Motor neuron (in vitro differentiated cells): ENCODE data around the gene MOB3B. TPM values are rescaled to one million over a fixed set of nuclear protein-coding genes. Genes with fewer than 3 reads are reported as not detected.

Experiments
- ATAC-seq, 8 experiments: fragments of 200-7000 bp; cut with Tn5 transposase; replicated peaks in 6 of 8; 2 replicates each; pipeline ENCODE4 v1.8.0; 2021; ENCODE audit warnings: mild to moderate bottlenecking in 8 of 8, moderate library complexity in 8 of 8
- H3K27ac ChIP-seq, 2 donors: fragments of 250-450 bp; sonication (Bioruptor Pico); 2 replicates each; pipeline ENCODE4 v1.9.0; 2021; ENCODE audit warnings: antibody characterized with exemption in 2 of 2, mild to moderate bottlenecking in 2 of 2, moderate library complexity in 1 of 2
- H3K4me1 ChIP-seq, 2 donors: fragments of 250-450 bp; sonication (Bioruptor Pico); replicated peaks in 1 of 2; 2 replicates each; pipeline ENCODE4 v1.6.1; 2021; ENCODE audit warnings: antibody characterized with exemption in 2 of 2, mild to moderate bottlenecking in 2 of 2, moderate library complexity in 1 of 2
- H3K4me3 ChIP-seq, 5 donors: fragments of 250-450 bp; sonication (Bioruptor Pico); 2 replicates each; pipeline ENCODE4 v1.9.0; 2021; ENCODE audit warnings: antibody characterized with exemption in 5 of 5, mild to moderate bottlenecking in 5 of 5, moderate library complexity in 4 of 5
- WGBS, 10 experiments: fragments of 450-650 bp; shearing (Covaris generic); methylation state at CpG; one replicate each; pipeline ENCODE4 v1.0.0; 2022; 5-methylcytosine and 5-hydroxymethylcytosine counted together
- in situ Hi-C, 9 experiments: fragments of 400-800 bp; cut with MboI; loops; one replicate each; pipeline ENCODE4 v1.15.0; 2021; ENCODE audit warnings: low sequenced_read_pairs in 9 of 9, low pct_unique_long_range_greater_than_20kb in 2 of 9; ENCODE audit not compliant: unreplicated experiment in 9 of 9
- total RNA-seq, 8 experiments: library from RNA; unstranded; fragments of 300-600 nt; gene quantifications; 2 replicates each; pipeline versions ENCODE4 v1.2.3 to v1.2.4, GENCODE V29; 2022

Gene MOB3B
- total RNA-seq, 8 experiments from 2014 or later = 3.7 to 13.4 (median 5.2) TPM

GRCh38 chr9:27382975-27383374 lies 146.6 kb downstream of the MOB3B start:
- in situ Hi-C loops = no loop called here
- H3K4me3 ChIP-seq = no peak overlapping the region
- peaks cover 18 to 19% of the 10 kb centered on the region in 2 donors for H3K4me1 ChIP-seq
- ATAC-seq = peak in 3 of 8 experiments; percentile 16 to 83 (median 78)
- WGBS, 10 experiments = 40 to 100% (median 82%) methylated on average over 1 to 2 of the region's 2 CpGs; no CpG with 5 or more reads in 2 of the 10 experiments
- no peak overlapping the region for H3K27ac ChIP-seq

GRCh38 chr9:27382308-27382707 lies 147.3 kb downstream of the MOB3B start:
- in situ Hi-C loops = no loop called here
- WGBS, 10 experiments = 50 to 100% (median 67%) methylated on average over 1 to 3 of the region's 4 CpGs; no CpG with 5 or more reads in 5 of the 10 experiments
- Histone ChIP-seq H3K4me1 (peaks cover 12 to 13% of the 10 kb centered on the region in 2 donors), H3K27ac (no peak overlapping the region), H3K4me3 (no peak overlapping the region)
- ATAC-seq = no peak

GRCh38 chr9:27379311-27380251 lies 150.0 kb downstream of the MOB3B start:
- ATAC-seq = no peak
- H3K4me3 ChIP-seq = no peak overlapping the region
- H3K27ac ChIP-seq = no peak overlapping the region
- 33 to 100% (median 88%) methylated on average over 1 to 8 of the region's 8 CpGs; no CpG with 5 or more reads in 1 of the 10 experiments for WGBS, 10 experiments
- no peaks in the 10 kb centered on the region for H3K4me1 ChIP-seq
- in situ Hi-C loops = no loop called here

GRCh38 chr9:27377811-27378456 lies 151.7 kb downstream of the MOB3B start:
- H3K4me3 ChIP-seq = no peak overlapping the region
- in situ Hi-C loops = no loop called here
- no peak overlapping the region for H3K27ac ChIP-seq
- 20 to 100% (median 86%) methylated on average over 1 of the region's 1 CpG; no CpG with 5 or more reads in 5 of the 10 experiments for WGBS, 10 experiments
- ATAC-seq = peak in 4 of 8 experiments; percentile 24 to 65 (median 62)
- no peaks in the 10 kb centered on the region for H3K4me1 ChIP-seq

GRCh38 chr9:27377147-27377807 lies 152.3 kb downstream of the MOB3B start:
- no peak overlapping the region for H3K27ac ChIP-seq
- 57 to 100% (median 61%) methylated on average over 1 to 8 of the region's 8 CpGs; no CpG with 5 or more reads in 1 of the 10 experiments for WGBS, 10 experiments

GRCh38 chr9:27373851-27374250 lies 155.8 kb downstream of the MOB3B start:
- no peak for ATAC-seq

More at GRCh38 chr9:27377147-27377807, 152.3 kb downstream of the MOB3B start:
- H3K4me1 ChIP-seq = no peaks in the 10 kb centered on the region
- peak in 5 of 8 experiments; percentile 64 to 83 (median 74) for ATAC-seq
- H3K4me3 ChIP-seq = no peak overlapping the region
- in situ Hi-C loops = no loop called here

GRCh38 chr9:27372615-27373014 lies 157.0 kb downstream of the MOB3B start:
- Histone ChIP-seq H3K27ac (no peak overlapping the region), H3K4me3 (no peak overlapping the region), H3K4me1 (peaks cover 13 to 15% of the 10 kb centered on the region in 2 donors)
- in situ Hi-C loops = no loop called here
- ATAC-seq = no peak
- WGBS, 10 experiments = 75 to 100% (median 100%) methylated on average over 1 of the region's 1 CpG; no CpG with 5 or more reads in 1 of the 10 experiments

More at GRCh38 chr9:27373851-27374250, 155.8 kb downstream of the MOB3B start:
- Histone ChIP-seq H3K4me1 (peaks cover 2 to 3% of the 10 kb centered on the region in 2 donors), H3K27ac (no peak overlapping the region), H3K4me3 (no peak overlapping the region)
- in situ Hi-C loops = no loop called here
- WGBS, 10 experiments = 71 to 100% (median 91%) methylated on average over 1 to 4 of the region's 4 CpGs; no CpG with 5 or more reads in 2 of the 10 experiments

- ATAC-seq = peak; percentile 64 to 89 (median 78)
These were observed 158.2 kb downstream of the MOB3B start for GRCh38 chr9:27371382-27371781.

GRCh38 chr9:27369591-27369990 lies 160.0 kb downstream of the MOB3B start:
- H3K27ac ChIP-seq = no peak overlapping the region
- peaks cover 18 to 21% of the 10 kb centered on the region in 2 donors for H3K4me1 ChIP-seq
- ATAC-seq = no peak
- no peak overlapping the region for H3K4me3 ChIP-seq
- in situ Hi-C loops = no loop called here
- WGBS, 10 experiments = 9 to 100% (median 79%) methylated on average over 1 to 5 of the region's 5 CpGs

More at GRCh38 chr9:27371382-27371781, 158.2 kb downstream of the MOB3B start:
- Histone ChIP-seq H3K4me3 (no peak overlapping the region), H3K4me1 (peaks cover 15 to 19% of the 10 kb centered on the region in 2 donors), H3K27ac (no peak overlapping the region)
- WGBS, 10 experiments = 0 to 83% (median 55%) methylated on average over 2 to 5 of the region's 5 CpGs; no CpG with 5 or more reads in 1 of the 10 experiments
- in situ Hi-C loops = no loop called here

- peak; percentile 5 to 63 (median 53) for ATAC-seq
- no peak overlapping the region for H3K27ac ChIP-seq
- in situ Hi-C loops = no loop called here
These were observed 161.2 kb downstream of the MOB3B start for GRCh38 chr9:27368316-27368985.

GRCh38 chr9:27367921-27368315 lies 161.7 kb downstream of the MOB3B start:
- peak in 2 of 8 experiments; percentile 3 to 7 for ATAC-seq
- WGBS, 10 experiments = 0 to 100% (median 55%) methylated on average over 1 to 3 of the region's 3 CpGs; no CpG with 5 or more reads in 1 of the 10 experiments
- in situ Hi-C loops = no loop called here
- Histone ChIP-seq H3K27ac (no peak overlapping the region), H3K4me1 (peaks cover 18 to 21% of the 10 kb centered on the region in 2 donors), H3K4me3 (no peak overlapping the region)

More at GRCh38 chr9:27368316-27368985, 161.2 kb downstream of the MOB3B start:
- no peak overlapping the region for H3K4me3 ChIP-seq
- 10 to 76% (median 34%) methylated on average over 1 to 5 of the region's 7 CpGs; no CpG with 5 or more reads in 4 of the 10 experiments for WGBS, 10 experiments
- H3K4me1 ChIP-seq = peaks cover 18 to 21% of the 10 kb centered on the region in 2 donors
